ENCODE measurements around the gene SKP2.

Gene SKP2

GRCh38 chr5:36206913-36207312, 55.0 kb downstream of the SKP2 start:
- no peak for DNase-seq (ENCODE audit: extremely low spot score)
- TF ChIP-seq CTBP1 (IDR thresholded peaks at IDR 0.05; ENCODE audit: borderline replicate concordance) (no peak), FOXA1 (IDR thresholded peaks at IDR 0.05) (no peak), BHLHE40 (IDR thresholded peaks at IDR 0.05; ENCODE audit: borderline replicate concordance) (no peak), ELF4 (IDR thresholded peaks at IDR 0.05) (no peak), HDGF (IDR thresholded peaks at IDR 0.05; ENCODE audit: borderline replicate concordance) (no peak), LEF1 (IDR thresholded peaks at IDR 0.05; ENCODE audit: borderline replicate concordance) (no peak), ARNT (IDR thresholded peaks at IDR 0.05) (no peak), ZNF384 (IDR thresholded peaks at IDR 0.05) (no peak), FOXK2 (IDR thresholded peaks at IDR 0.05) (no peak), SUZ12 (IDR thresholded peaks at IDR 0.05) (no peak), NFRKB (IDR thresholded peaks at IDR 0.05) (no peak), SP1 (IDR thresholded peaks at IDR 0.05) (no peak), PKNOX1 (IDR thresholded peaks at IDR 0.05) (no peak), FOXM1 (IDR thresholded peaks at IDR 0.05; ENCODE audit: borderline replicate concordance) (no peak)
- CTCF ChIA-PET: interaction anchor here (0.6 kb wide), 1 partner anchor 101 kb away, joined by 3 read pairs; no protein-coding TSS in a partner anchor
- POLR2A ChIA-PET: no interaction called here

- DNase-seq (ENCODE audit: extremely low spot score): no peak
- TF ChIP-seq CTBP1 (IDR thresholded peaks at IDR 0.05; ENCODE audit: borderline replicate concordance) (no peak), LEF1 (IDR thresholded peaks at IDR 0.05; ENCODE audit: borderline replicate concordance) (no peak), NFRKB (IDR thresholded peaks at IDR 0.05) (no peak), FOXA1 (IDR thresholded peaks at IDR 0.05) (no peak), L3MBTL2 (conservative IDR thresholded peaks at IDR 0.05) (no peak), ARNT (IDR thresholded peaks at IDR 0.05) (no peak), SP1 (IDR thresholded peaks at IDR 0.05) (no peak), TARDBP (IDR thresholded peaks at IDR 0.05) (no peak), FOXK2 (IDR thresholded peaks at IDR 0.05) (no peak), SUZ12 (IDR thresholded peaks at IDR 0.05) (no peak), PKNOX1 (IDR thresholded peaks at IDR 0.05) (no peak), BHLHE40 (IDR thresholded peaks at IDR 0.05; ENCODE audit: borderline replicate concordance) (no peak), FOXM1 (IDR thresholded peaks at IDR 0.05; ENCODE audit: borderline replicate concordance) (no peak), ZNF384 (IDR thresholded peaks at IDR 0.05) (no peak), ELF4 (IDR thresholded peaks at IDR 0.05) (no peak), HDGF (IDR thresholded peaks at IDR 0.05; ENCODE audit: borderline replicate concordance) (no peak)
- POLR2A ChIA-PET: interaction anchor here (1.0 kb wide), 1 partner anchor 60 kb away, joined by 3 read pairs; no protein-coding TSS in a partner anchor
- CTCF ChIA-PET: no interaction called here
Observed at GRCh38 chr5:36208786-36209185, 56.9 kb downstream of the SKP2 start.

- CTCF ChIA-PET: interaction anchor here (0.7 to 1.2 kb wide), 2 partner anchors 12 to 32 kb away, joined by 3 to 4 read pairs; partner anchors contain the start of gene NADK2
- no peak for TF ChIP-seq FOXM1 (IDR thresholded peaks at IDR 0.05; ENCODE audit: borderline replicate concordance)
- TF ChIP-seq ELF4 (IDR thresholded peaks at IDR 0.05): no peak
- POLR2A ChIA-PET: no interaction called here
- no peak for DNase-seq (ENCODE audit: extremely low spot score)
Observed at GRCh38 chr5:36209664-36210063, 57.8 kb downstream of the SKP2 start.

- no peak for TF ChIP-seq SUZ12 (IDR thresholded peaks at IDR 0.05)
- no peak for TF ChIP-seq HDGF (IDR thresholded peaks at IDR 0.05; ENCODE audit: borderline replicate concordance)
- no peak for TF ChIP-seq FOXK2 (IDR thresholded peaks at IDR 0.05)
- TF ChIP-seq BHLHE40 (IDR thresholded peaks at IDR 0.05; ENCODE audit: borderline replicate concordance): no peak
- TF ChIP-seq SP1 (IDR thresholded peaks at IDR 0.05): no peak
- no peak for TF ChIP-seq ELF4 (IDR thresholded peaks at IDR 0.05)
- no peak for TF ChIP-seq CTBP1 (IDR thresholded peaks at IDR 0.05; ENCODE audit: borderline replicate concordance)
- no peak for TF ChIP-seq NFRKB (IDR thresholded peaks at IDR 0.05)
- TF ChIP-seq L3MBTL2 (conservative IDR thresholded peaks at IDR 0.05): no peak
- no peak for TF ChIP-seq FOXM1 (IDR thresholded peaks at IDR 0.05; ENCODE audit: borderline replicate concordance)
- no peak for TF ChIP-seq TARDBP (IDR thresholded peaks at IDR 0.05)
- ChIA-PET CTCF (no interaction called here), POLR2A (no interaction called here)
- no peak for DNase-seq (ENCODE audit: extremely low spot score)
Observed at GRCh38 chr5:36214436-36214835, 62.5 kb downstream of the SKP2 start.

GRCh38 chr5:36215910-36216309, 64.0 kb downstream of the SKP2 start:
- CTCF ChIA-PET: interaction anchor here (0.8 to 1.3 kb wide), 3 partner anchors 25 to 90 kb away, joined by 3 read pairs; no protein-coding TSS in a partner anchor
- DNase-seq (ENCODE audit: extremely low spot score): no peak
- POLR2A ChIA-PET: no interaction called here
- TF ChIP-seq ARNT (IDR thresholded peaks at IDR 0.05) (no peak), PKNOX1 (IDR thresholded peaks at IDR 0.05) (no peak), FOXK2 (IDR thresholded peaks at IDR 0.05) (no peak), CTBP1 (IDR thresholded peaks at IDR 0.05; ENCODE audit: borderline replicate concordance) (no peak), FOXA1 (IDR thresholded peaks at IDR 0.05) (no peak), ELF4 (IDR thresholded peaks at IDR 0.05) (no peak), SP1 (IDR thresholded peaks at IDR 0.05) (no peak), L3MBTL2 (conservative IDR thresholded peaks at IDR 0.05) (no peak), HDGF (IDR thresholded peaks at IDR 0.05; ENCODE audit: borderline replicate concordance) (no peak), SUZ12 (IDR thresholded peaks at IDR 0.05) (no peak), ZNF384 (IDR thresholded peaks at IDR 0.05) (no peak), FOXM1 (IDR thresholded peaks at IDR 0.05; ENCODE audit: borderline replicate concordance) (no peak)

- ChIA-PET CTCF (no interaction called here), POLR2A (interaction anchor here (1.0 kb wide), 1 partner anchor 24 kb away, joined by 3 read pairs; the partner anchor contains the start of gene NADK2)
- TF ChIP-seq LEF1 (IDR thresholded peaks at IDR 0.05; ENCODE audit: borderline replicate concordance) (no peak), L3MBTL2 (conservative IDR thresholded peaks at IDR 0.05) (no peak), ZNF384 (IDR thresholded peaks at IDR 0.05) (no peak), FOXA1 (IDR thresholded peaks at IDR 0.05) (no peak), CTBP1 (IDR thresholded peaks at IDR 0.05; ENCODE audit: borderline replicate concordance) (no peak), TARDBP (IDR thresholded peaks at IDR 0.05) (no peak), FOXM1 (IDR thresholded peaks at IDR 0.05; ENCODE audit: borderline replicate concordance) (no peak), ELF4 (IDR thresholded peaks at IDR 0.05) (no peak), BHLHE40 (IDR thresholded peaks at IDR 0.05; ENCODE audit: borderline replicate concordance) (no peak), SP1 (IDR thresholded peaks at IDR 0.05) (no peak), SUZ12 (IDR thresholded peaks at IDR 0.05) (no peak), FOXK2 (IDR thresholded peaks at IDR 0.05) (no peak), NFRKB (IDR thresholded peaks at IDR 0.05) (no peak), ARNT (IDR thresholded peaks at IDR 0.05) (no peak), HDGF (IDR thresholded peaks at IDR 0.05; ENCODE audit: borderline replicate concordance) (no peak), PKNOX1 (IDR thresholded peaks at IDR 0.05) (no peak)
- no peak for DNase-seq (ENCODE audit: extremely low spot score)
Observed at GRCh38 chr5:36217567-36217966, 65.7 kb downstream of the SKP2 start.

All from HEK293T (cell line).